ENCODE data around the gene IL18RAP. TPM values are rescaled to one million over a fixed set of nuclear protein-coding genes. Genes with fewer than 3 reads are reported as not detected.

Gene IL18RAP
- total RNA-seq, 1 experiment from 2014 or later = not detected

- Histone ChIP-seq H3K27me3 (ENCODE audit: insufficient read depth, low read length) (no peaks in the 10 kb centered on the region), H3K9ac (ENCODE audit: extremely low read depth, insufficient read length, low read length) (no peak overlapping the region), H3K9me3 (ENCODE audit: control insufficient read depth, low read depth, low read length) (no peaks in the 10 kb centered on the region), H3K79me2 (ENCODE audit: insufficient read depth, low read length) (no peaks in the 10 kb centered on the region), H4K91ac (ENCODE audit: insufficient read length, low read depth, low read length) (no peak overlapping the region), H3K23me2 (ENCODE audit: insufficient read length, low read depth, low read length, poor library complexity, severe bottlenecking) (no peaks in the 10 kb centered on the region), H3K18ac (ENCODE audit: insufficient read length, low read depth, low read length) (no peak overlapping the region), H4K8ac (replicated peaks; ENCODE audit: insufficient read length, low read depth, low read length) (no peak overlapping the region), H3K14ac (ENCODE audit: insufficient read depth, low read length) (no peak overlapping the region), H2AK5ac (ENCODE audit: insufficient read length, low read length) (no peak overlapping the region), H3K4me1 (ENCODE audit: insufficient read depth, low read length) (no peaks in the 10 kb centered on the region), H2BK12ac (ENCODE audit: insufficient read length, low read depth, low read length) (no peak overlapping the region), H2BK120ac (ENCODE audit: low read depth, low read length, poor library complexity, severe bottlenecking) (no peak overlapping the region), H3K27ac (ENCODE audit: insufficient read length, low read depth, low read length) (no peak overlapping the region), H3K23ac (ENCODE audit: insufficient read length, low read depth, low read length) (no peak overlapping the region), H4K20me1 (ENCODE audit: control insufficient read depth, insufficient read depth, insufficient read length) (no peaks in the 10 kb centered on the region), H3K79me1 (ENCODE audit: insufficient read depth, low read depth, low read length, poor library complexity, severe bottlenecking) (no peaks in the 10 kb centered on the region), H3K4ac (ENCODE audit: low read depth, low read length) (no peak overlapping the region), H2AFZ (ENCODE audit: low read length) (no peak overlapping the region), H3K56ac (ENCODE audit: insufficient read length, low read depth, low read length) (no peak overlapping the region), H2BK5ac (ENCODE audit: insufficient read length, low read length) (no peak overlapping the region), H3K4me2 (ENCODE audit: insufficient read depth, insufficient read length, low read length) (no peak overlapping the region), H3T11ph (ENCODE audit: low read length) (no peak overlapping the region), H2BK15ac (ENCODE audit: low read depth, low read length) (no peak overlapping the region), H4K5ac (ENCODE audit: insufficient read length, low read depth, low read length) (no peak overlapping the region), H2BK20ac (ENCODE audit: low read depth, low read length, poor library complexity, severe bottlenecking) (no peak overlapping the region)
- no CpG with 5 or more reads among the region's 7 CpGs for WGBS (ENCODE audit: extremely low coverage, insufficient read length, low lambda C conversion rate)
- no peak for TF ChIP-seq CTCF (conservative IDR thresholded peaks at IDR 0.05)
- no peaks in the 10 kb centered on the region; a peak in 1 of 5 replicates for H3K9me3 Mint-ChIP-seq
- H3K27ac Mint-ChIP-seq = no peak overlapping the region
- peaks cover 4 to 6% of the 10 kb centered on the region in 2 experiments; a peak in 3 of 4 replicates for H3K4me1 Mint-ChIP-seq
- no peaks in the 10 kb centered on the region for H3K36me3 Mint-ChIP-seq (ENCODE audit: insufficient read depth in 1 of 3, low read depth in 3 of 3)
- no peak overlapping the region for H3K4me3 Mint-ChIP-seq
- DNase-seq = no peak
- no peaks in the 10 kb centered on the region; the same call in none of the 2 replicates for H3K27me3 Mint-ChIP-seq (ENCODE audit: low read depth)
Measured at GRCh38 chr2:102481931-102482330, 59.0 kb downstream of the IL18RAP start.
